Ovary (tissue), 3 donors: ENCODE results near the gene CACNB2.

ENCODE experiments used
- POLR2A ChIP-seq: fragments of 450-650 bp; IDR thresholded peaks from one replicate; pipeline ENCODE4 v1.6.1; 2017; ENCODE audit warnings: antibody characterized with exemption, mild to moderate bottlenecking, moderate library complexity
- TF ChIP-seq, protein P1 (sequence below), 3 donors: fragments of 450-650 bp in 2 of 3; fragments of 200-600 bp in 1 of 3; IDR thresholded peaks; one replicate each; pipeline versions ENCODE4 v1.5.1 to v1.8.0; 2016 to 2022; ENCODE audit warnings: antibody characterized with exemption in 3 of 3, mild to moderate bottlenecking in 1 of 3
- donor health status: DM: no; HTN: no; CAD: no.

- TF ChIP-seq, protein P1, sequence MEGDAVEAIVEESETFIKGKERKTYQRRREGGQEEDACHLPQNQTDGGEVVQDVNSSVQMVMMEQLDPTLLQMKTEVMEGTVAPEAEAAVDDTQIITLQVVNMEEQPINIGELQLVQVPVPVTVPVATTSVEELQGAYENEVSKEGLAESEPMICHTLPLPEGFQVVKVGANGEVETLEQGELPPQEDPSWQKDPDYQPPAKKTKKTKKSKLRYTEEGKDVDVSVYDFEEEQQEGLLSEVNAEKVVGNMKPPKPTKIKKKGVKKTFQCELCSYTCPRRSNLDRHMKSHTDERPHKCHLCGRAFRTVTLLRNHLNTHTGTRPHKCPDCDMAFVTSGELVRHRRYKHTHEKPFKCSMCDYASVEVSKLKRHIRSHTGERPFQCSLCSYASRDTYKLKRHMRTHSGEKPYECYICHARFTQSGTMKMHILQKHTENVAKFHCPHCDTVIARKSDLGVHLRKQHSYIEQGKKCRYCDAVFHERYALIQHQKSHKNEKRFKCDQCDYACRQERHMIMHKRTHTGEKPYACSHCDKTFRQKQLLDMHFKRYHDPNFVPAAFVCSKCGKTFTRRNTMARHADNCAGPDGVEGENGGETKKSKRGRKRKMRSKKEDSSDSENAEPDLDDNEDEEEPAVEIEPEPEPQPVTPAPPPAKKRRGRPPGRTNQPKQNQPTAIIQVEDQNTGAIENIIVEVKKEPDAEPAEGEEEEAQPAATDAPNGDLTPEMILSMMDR (IDR thresholded peaks at IDR 0.05): no peak
- no peak for TF ChIP-seq POLR2A
Observed at GRCh38 chr10:18490755-18491154, 350.5 kb downstream of the CACNB2 start.
